ENCODE data around the gene PTPRG.
"Not testable (repeated sequence)": the region's sequence is repeated elsewhere in the genome, so short reads cannot be mapped to it uniquely, and the experiment has no call there.

PTPRG gene

DNA sequence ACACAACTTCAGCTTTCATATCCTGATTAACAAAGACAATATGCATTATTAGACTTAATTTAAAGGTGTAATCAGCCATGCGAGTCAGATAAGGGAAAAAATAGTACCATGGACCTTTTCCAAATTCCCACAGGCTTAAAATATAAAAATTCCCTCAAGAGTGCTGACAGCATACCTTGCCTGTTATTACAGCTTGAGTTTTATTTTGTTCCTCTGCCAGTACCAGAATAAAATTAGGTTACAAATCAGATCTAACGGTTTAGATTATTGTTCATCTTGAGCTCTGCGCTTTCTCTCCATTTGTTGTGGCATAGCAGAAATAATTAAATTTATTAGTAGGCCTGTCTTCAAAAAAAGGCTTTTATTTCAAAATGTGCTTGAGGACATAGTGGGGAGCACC lies 250.3 kb downstream of the PTPRG start:
- Mint-ChIP-seq H3K27me3 (no peaks in the 10 kb centered on the region), H3K4me3 (no peak overlapping the region)

GRCh38 chr3:61812085-61812484 lies 250.7 kb downstream of the PTPRG start:
- Mint-ChIP-seq H3K4me1 (no peaks in the 10 kb centered on the region), H3K27ac (no peak overlapping the region), H3K4me3 (no peak overlapping the region), H3K36me3 (no peaks in the 10 kb centered on the region), H3K27me3 (no peaks in the 10 kb centered on the region), H3K9me3 (peaks cover 3% of the 10 kb centered on the region)
- no peak for ATAC-seq

More for the DNA sequence above, 250.3 kb downstream of the PTPRG start:
- Mint-ChIP-seq H3K4me1 (no peaks in the 10 kb centered on the region), H3K36me3 (no peaks in the 10 kb centered on the region), H3K27ac (no peak overlapping the region), H3K9me3 (peaks cover 3% of the 10 kb centered on the region)
- no peak for ATAC-seq

DNA sequence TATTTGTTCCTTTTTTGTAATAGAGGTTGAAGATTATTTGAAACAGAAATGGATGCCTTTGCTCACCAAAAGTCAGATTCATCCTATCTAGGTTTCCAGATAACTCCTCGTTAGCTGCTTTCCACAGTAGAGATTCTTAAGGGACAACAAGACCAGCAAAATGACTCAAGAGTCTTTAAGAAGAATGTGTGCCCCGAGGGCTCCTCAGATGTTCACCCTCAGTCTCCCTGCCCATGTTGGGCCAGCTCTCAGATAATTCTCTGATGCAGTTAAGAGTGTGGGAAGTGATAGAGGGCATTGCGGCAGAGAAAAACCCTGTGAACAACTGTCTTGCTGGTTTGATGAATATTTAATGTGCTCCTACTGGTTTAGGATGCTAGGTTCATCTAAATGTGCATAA lies 251.1 kb downstream of the PTPRG start:
- peaks cover 3% of the 10 kb centered on the region for H3K9me3 Mint-ChIP-seq
- ATAC-seq: no peak
- no peaks in the 10 kb centered on the region for H3K36me3 Mint-ChIP-seq
- no peak overlapping the region for H3K4me3 Mint-ChIP-seq
- no peak overlapping the region for H3K27ac Mint-ChIP-seq
- H3K27me3 Mint-ChIP-seq: no peaks in the 10 kb centered on the region
- no peaks in the 10 kb centered on the region for H3K4me1 Mint-ChIP-seq

- Mint-ChIP-seq H3K4me1 (no peaks in the 10 kb centered on the region), H3K4me3 (no peak overlapping the region), H3K27ac (no peak overlapping the region), H3K27me3 (no peaks in the 10 kb centered on the region), H3K36me3 (no peaks in the 10 kb centered on the region), H3K9me3 (peaks cover 3% of the 10 kb centered on the region)
- no peak for ATAC-seq
Observed at GRCh38 chr3:61813636-61814035, 252.3 kb downstream of the PTPRG start.

DNA sequence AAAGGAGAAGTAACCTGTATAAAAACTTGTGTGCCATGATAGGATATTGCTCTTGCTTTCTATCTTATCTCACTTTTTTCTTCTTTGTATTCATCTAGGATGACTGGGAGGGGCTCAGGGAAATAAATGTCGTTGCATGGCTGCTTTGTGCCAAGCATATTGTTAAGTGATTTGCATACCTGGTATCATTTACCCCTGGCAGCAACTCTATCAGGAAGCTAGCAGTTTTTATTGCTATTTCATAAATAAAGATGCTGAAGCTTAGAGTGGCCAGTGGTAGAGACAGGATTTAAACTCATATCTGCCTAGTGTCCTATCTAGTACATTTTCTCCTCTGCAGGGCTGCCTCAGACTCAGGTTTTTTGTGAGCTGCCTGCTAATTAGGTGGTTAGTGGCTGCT lies 253.3 kb downstream of the PTPRG start:
- no peaks in the 10 kb centered on the region for H3K4me1 Mint-ChIP-seq
- H3K36me3 Mint-ChIP-seq: no peaks in the 10 kb centered on the region
- no peak overlapping the region for H3K27ac Mint-ChIP-seq
- H3K27me3 Mint-ChIP-seq: no peaks in the 10 kb centered on the region
- no peak for ATAC-seq
- H3K9me3 Mint-ChIP-seq: peaks cover 3% of the 10 kb centered on the region
- no peak overlapping the region for H3K4me3 Mint-ChIP-seq

GRCh38 chr3:61816304-61816703 lies 254.9 kb downstream of the PTPRG start:
- H3K4me3 Mint-ChIP-seq, H3K4me1 Mint-ChIP-seq, H3K36me3 Mint-ChIP-seq, H3K9me3 Mint-ChIP-seq, H3K27ac Mint-ChIP-seq, ATAC-seq, H3K27me3 Mint-ChIP-seq: not testable (repeated sequence)

- no peaks in the 10 kb centered on the region for H3K27me3 Mint-ChIP-seq
- H3K4me1 Mint-ChIP-seq: no peaks in the 10 kb centered on the region
- peaks cover 3% of the 10 kb centered on the region for H3K9me3 Mint-ChIP-seq
- no peaks in the 10 kb centered on the region for H3K36me3 Mint-ChIP-seq
- H3K27ac Mint-ChIP-seq: no peak overlapping the region
- H3K4me3 Mint-ChIP-seq: no peak overlapping the region
- no peak for ATAC-seq
Observed at GRCh38 chr3:61819861-61820260, 258.5 kb downstream of the PTPRG start.

- Mint-ChIP-seq H3K4me3 (no peak overlapping the region), H3K36me3 (no peaks in the 10 kb centered on the region), H3K4me1 (no peaks in the 10 kb centered on the region), H3K27me3 (no peaks in the 10 kb centered on the region), H3K9me3 (peaks cover 3% of the 10 kb centered on the region), H3K27ac (no peak overlapping the region)
- peak; percentile 34 for ATAC-seq
Observed at GRCh38 chr3:61820306-61820992, 259.1 kb downstream of the PTPRG start.

- no peak overlapping the region for H3K27ac Mint-ChIP-seq
- no peaks in the 10 kb centered on the region for H3K36me3 Mint-ChIP-seq
- H3K4me3 Mint-ChIP-seq: no peak overlapping the region
- no peak for ATAC-seq
- no peaks in the 10 kb centered on the region for H3K9me3 Mint-ChIP-seq
- no peaks in the 10 kb centered on the region for H3K27me3 Mint-ChIP-seq
- no peaks in the 10 kb centered on the region for H3K4me1 Mint-ChIP-seq
Observed at GRCh38 chr3:61821823-61822251, 260.5 kb downstream of the PTPRG start.

DNA sequence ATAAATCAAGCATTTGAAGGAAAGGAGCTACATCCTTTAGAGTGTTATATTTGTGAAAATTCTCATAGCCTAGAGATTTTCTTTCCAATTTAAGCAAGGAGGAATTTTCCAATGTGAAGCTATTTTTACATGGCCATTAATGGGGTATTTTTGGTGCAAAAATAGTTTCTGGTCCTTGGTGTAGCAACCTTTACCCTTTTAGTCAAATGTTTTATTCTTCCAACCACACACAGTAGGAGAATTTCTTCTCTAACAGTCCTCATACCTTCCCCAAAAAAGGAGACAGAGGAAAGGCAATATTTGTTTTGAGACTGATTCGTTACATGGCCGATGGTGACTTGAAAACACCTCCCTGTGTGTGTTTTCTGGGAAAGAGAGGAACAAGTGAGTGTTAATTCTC lies 261.2 kb downstream of the PTPRG start:
- Mint-ChIP-seq H3K27me3 (no peaks in the 10 kb centered on the region), H3K9me3 (no peaks in the 10 kb centered on the region)

DNA sequence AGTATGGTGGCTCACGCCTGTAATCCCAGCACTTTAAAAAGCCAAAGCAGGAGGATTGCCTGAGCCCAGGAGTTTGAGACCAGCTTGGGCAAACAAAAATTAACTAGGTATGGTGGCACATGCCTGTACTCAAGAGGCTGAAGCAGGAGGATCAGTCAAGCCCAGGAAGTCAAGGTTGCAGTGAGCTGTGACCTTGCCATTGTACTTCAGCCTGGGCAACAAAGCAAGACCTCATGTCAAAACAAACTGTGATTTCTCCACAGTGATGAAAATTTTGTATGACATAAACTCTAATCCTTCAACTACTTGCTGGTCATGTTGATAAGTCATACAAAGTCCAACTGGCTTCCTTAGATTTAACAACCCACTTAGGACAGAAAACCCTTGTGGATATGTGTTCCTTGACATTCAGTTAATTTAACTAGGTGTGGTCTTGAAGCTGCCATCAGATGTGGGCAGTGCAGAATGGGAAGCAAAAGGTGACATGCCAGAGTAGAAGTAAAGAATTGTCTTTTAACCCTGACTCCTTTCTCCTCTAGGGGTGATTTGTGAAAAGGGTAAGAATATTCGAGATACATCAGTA lies 263.3 kb downstream of the PTPRG start:
- no peak for ATAC-seq
- Mint-ChIP-seq H3K27me3 (no peaks in the 10 kb centered on the region), H3K36me3 (peaks cover 3% of the 10 kb centered on the region), H3K27ac (no peak overlapping the region), H3K4me3 (no peak overlapping the region), H3K4me1 (no peaks in the 10 kb centered on the region), H3K9me3 (peaks cover 2% of the 10 kb centered on the region)

More for the DNA sequence above, 261.2 kb downstream of the PTPRG start:
- H3K4me3 Mint-ChIP-seq: no peak overlapping the region
- no peaks in the 10 kb centered on the region for H3K36me3 Mint-ChIP-seq
- H3K4me1 Mint-ChIP-seq: no peaks in the 10 kb centered on the region
- no peak overlapping the region for H3K27ac Mint-ChIP-seq
- ATAC-seq: no peak

- ATAC-seq: no peak
- Mint-ChIP-seq H3K27ac (no peak overlapping the region), H3K27me3 (no peaks in the 10 kb centered on the region), H3K4me3 (no peak overlapping the region), H3K4me1 (no peaks in the 10 kb centered on the region), H3K9me3 (peaks cover 2% of the 10 kb centered on the region), H3K36me3 (peaks cover 6% of the 10 kb centered on the region)
Observed at GRCh38 chr3:61826161-61826560, 264.8 kb downstream of the PTPRG start.

DNA sequence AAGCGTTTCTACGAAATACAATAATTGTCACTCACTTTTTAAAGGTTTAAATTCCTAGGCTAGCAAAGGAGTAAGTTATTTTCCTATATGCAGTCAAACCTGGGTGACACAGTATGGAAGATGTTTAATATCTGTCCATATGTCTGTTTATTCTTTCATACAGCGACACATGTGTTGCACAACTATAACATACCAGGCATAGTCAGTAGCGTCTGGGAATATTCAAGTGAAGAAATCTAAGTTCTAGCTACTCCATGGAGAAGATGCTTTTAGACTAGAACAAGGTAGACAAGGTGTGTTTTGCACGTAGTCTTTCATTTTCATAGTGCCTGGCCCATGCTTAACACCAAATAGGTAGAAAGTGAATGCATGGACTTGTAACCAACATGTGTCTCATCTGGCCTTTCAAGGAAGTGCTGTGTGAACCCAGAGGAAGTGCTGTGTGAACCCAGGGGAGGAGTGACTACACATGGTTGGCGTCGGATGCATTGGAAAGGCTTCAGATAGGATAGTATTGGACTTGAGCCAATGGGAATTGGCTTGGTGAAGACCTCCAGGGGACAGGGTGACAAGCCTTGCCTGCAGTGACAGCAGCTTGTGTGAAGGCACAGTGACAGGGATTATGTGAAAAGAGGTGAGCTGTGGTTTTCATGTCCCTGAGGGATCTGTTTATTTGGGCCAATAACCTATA lies 267.0 kb downstream of the PTPRG start:
- Mint-ChIP-seq H3K27me3 (no peaks in the 10 kb centered on the region), H3K9me3 (peaks cover 2% of the 10 kb centered on the region), H3K36me3 (peaks cover 6% of the 10 kb centered on the region), H3K27ac (no peak overlapping the region), H3K4me3 (no peak overlapping the region), H3K4me1 (no peaks in the 10 kb centered on the region)
- ATAC-seq: no peak

GRCh38 chr3:61828880-61829721 lies 267.7 kb downstream of the PTPRG start:
- no peak overlapping the region for H3K27ac Mint-ChIP-seq
- no peaks in the 10 kb centered on the region for H3K4me1 Mint-ChIP-seq
- no peaks in the 10 kb centered on the region for H3K27me3 Mint-ChIP-seq
- H3K36me3 Mint-ChIP-seq: peaks cover 6% of the 10 kb centered on the region
- ATAC-seq: no peak
- H3K4me3 Mint-ChIP-seq: no peak overlapping the region
- H3K9me3 Mint-ChIP-seq: peaks cover 2% of the 10 kb centered on the region

GRCh38 chr3:61829722-61830350 lies 268.5 kb downstream of the PTPRG start:
- Mint-ChIP-seq H3K36me3 (peaks cover 6% of the 10 kb centered on the region), H3K4me1 (no peaks in the 10 kb centered on the region), H3K27me3 (no peaks in the 10 kb centered on the region), H3K27ac (no peak overlapping the region), H3K9me3 (peaks cover 2% of the 10 kb centered on the region), H3K4me3 (no peak overlapping the region)
- ATAC-seq: no peak
